Smooth muscle cell of the brain vasculature (primary cell): ENCODE results near the gene MYO16.
"Not testable (repeated sequence)": the region's sequence is repeated elsewhere in the genome, so short reads cannot be mapped to it uniquely, and the experiment has no call there.

Source experiments
- DNase-seq: peaks from one replicate; pipeline ENCODE4 v3.0.0-alpha.2; 2012; ENCODE audit warnings: low read depth, low spot score

The MYO16 gene

DNA sequence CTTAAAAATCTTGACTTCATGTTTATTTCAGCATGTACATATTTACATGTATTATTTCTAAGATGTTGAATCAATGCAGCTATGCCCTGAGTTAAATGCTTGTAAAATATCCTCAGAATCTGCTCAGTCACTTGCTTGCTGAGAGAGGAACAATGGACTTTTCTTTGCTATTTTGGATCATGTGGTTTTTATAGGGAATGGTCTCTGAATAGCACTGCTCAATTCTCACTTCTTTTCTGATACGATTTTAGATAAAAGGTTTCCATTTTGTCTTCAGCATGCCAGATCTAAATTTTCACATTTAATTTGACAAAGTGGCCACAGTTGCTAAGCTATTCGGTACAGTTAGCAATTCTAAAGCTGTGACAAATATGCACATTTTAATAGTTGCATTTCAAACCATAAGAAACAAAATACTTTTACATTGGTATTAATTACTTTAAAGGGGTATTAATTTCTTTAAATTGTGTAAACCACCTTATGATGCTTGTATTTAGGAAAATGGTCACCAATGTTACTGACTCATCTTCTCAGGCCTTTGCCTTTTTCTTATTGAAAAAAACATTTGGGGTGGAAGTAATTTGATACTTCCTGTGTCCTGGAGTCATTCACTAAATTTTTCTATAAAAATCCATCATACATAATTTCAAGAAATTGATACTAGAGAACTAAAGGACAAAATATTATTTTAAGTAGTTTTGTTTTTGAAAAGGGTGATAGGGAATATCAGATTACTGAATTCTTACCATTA is 113.5 kb downstream of the MYO16 start:
- no peak for DNase-seq

DNA sequence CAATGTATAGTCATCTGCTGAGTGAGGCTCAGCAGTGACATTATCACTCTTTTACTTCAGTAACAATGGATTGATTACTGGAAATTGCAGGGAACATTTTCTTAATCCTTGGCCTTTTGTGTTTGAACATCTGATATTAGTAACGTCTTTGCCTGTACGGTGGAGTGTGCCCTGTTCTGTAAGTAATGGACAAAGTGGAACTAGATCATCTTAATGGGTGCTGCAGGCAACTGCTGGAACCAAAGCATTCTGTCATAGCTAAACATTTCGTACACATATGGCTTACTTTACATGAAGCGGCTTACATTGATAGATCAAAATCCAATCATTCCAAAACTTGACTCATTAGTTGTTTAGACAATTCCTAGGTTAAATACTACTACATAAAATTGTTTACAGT is 114.1 kb downstream of the MYO16 start:
- no peak for DNase-seq

DNA sequence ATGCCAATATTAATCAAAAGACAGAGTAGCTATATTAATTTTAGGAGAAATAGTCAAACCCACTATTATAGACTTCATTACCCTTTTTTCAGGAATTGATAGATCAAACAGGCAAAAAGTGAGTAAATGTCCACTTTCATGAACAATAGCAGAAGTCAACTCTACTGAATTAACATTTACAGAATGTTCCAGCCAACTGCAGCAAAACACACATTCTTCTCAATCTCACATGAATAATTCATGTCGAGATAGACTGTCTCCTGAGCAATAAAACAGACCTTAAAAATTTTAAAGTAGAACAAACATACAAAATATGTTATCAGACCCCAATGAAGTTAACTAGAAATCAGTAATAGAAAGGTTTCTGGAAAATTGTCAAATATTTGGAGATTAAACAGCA is 118.4 kb downstream of the MYO16 start:
- no peak for DNase-seq

DNA sequence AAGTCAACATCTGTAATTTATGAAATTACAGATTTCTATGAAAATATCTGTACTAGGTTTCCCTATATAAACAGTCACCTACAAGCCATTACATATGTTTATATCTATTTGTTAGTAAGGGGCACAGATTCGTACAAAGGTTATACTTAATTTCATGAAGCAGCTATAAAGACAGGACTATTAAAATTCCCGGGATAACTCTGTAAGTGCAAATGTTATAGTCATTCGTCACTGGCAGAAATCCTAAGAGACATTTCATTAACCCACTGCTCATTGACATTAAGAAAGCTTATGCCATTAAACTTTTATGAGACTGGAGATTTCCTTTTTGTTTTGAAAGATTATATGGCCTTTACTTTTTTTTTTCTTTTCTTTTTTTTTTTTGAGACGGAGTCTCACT is 122.9 kb downstream of the MYO16 start:
- no peak for DNase-seq

DNA sequence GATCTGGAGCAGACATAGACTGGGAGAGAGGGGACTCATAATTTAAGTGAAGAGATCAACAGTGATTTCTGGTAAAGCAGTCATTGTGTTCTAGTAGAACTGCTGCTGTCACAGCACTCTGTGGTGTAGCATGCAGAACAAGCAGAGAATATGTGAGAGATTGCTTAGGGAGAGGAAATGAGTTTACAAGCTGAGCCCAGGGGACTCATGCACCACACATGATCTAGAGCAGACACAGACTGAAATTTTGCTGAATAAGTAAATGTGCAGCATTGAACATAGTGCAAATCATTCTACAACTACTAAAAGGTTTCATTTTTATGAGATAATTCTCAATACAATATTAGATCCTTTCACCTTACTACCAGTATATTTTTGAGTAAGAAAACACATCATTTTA is 125.7 kb downstream of the MYO16 start:
- no peak for DNase-seq

DNA sequence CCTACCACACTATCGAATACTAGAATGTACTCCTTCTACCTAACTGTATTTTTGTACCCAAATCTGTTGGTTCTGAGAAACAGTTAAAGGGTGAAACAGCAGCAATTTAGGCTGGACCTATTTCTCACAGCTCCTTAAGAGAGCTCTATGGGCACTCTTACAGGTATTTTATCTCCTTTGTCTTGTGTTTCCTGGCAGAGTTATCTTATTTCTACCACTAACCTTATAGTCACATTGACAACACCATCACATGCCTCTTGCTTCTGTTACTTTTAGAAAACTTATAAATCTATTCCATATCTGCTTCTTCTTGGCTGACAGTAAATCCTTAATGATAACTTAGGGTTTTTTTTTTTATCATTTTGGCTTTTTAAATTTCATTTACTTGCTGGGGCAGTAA is 130.7 kb downstream of the MYO16 start:
- no peak for DNase-seq

DNA sequence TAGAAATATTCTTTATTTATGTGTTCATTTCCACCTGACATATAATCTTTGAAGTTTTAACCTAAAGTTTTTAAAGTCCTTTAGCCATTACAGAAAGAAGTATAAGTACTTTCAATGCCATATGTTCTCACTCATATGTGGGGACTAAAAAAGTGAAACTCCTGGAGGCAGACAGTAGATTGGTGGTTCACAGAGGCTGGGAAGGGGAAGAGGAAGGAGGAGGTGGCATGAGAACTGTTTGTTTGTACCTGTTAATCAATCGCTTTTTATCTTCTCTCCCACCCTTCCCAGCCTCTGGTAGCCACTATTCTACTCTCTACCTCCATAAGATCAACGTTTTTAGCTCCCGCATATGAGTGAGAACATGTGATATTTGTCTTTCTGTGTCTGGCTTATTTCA is 131.1 kb downstream of the MYO16 start:
- no peak for DNase-seq

DNA sequence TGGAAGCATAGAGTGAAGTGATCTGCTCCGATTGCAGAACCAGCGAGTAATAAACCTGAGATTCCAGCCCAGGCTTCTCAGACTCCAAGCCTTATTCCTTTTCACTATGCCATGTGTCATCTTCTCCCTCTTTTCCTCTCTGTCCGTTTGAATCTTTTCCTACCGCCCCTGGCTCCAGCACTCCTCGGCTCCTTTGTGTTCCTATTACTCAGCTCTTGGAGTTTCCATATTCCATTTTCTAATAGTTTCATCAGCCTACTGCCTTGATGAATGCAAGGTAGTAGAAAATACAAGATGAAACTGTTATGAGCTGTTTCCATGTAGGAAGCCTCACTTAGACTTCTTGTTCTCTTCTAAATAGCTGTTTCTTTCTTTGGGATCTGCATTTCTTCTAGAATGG is 138.6 kb downstream of the MYO16 start:
- DNase-seq: no peak

DNA sequence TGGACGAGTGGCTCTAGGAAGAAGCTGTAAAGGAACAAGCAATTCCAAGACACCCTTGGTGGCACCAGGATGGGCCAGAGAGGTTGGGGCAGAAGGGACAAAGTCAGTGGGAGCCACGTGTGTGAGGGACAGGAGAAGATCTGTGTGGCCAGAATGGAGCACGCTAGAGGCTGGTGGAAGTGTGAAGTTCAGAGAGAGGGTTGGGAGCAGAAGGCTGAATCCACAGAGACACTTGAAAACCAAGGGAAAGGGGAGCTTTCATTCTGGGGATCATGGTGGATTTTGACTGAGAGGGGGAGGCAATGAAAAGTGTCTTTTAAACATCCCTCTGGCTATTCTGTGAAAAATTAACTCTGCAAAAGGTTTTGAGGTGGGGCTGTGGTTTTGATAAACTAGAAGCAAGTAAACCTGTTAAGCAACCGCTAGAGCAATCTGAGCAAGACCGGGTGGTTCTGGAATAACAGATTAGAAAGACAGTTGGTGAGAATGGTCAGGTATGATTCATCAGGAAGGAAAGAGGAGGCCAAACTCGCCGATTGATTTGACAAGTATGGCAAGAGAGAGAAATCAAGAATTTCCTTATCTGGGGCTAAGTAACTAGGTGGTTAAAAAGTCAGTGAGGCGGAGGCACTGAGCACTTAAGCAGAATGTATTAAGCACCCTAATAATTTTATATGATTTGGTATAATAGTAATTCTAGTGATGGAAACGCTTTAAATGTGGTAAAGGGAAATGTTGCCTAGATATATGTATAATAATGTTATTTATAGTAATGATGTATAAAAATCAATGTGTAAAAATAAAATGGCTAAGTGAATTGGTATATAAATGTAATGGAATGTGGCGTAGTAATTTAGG is 140.0 kb downstream of the MYO16 start:
- no peak for DNase-seq

DNA sequence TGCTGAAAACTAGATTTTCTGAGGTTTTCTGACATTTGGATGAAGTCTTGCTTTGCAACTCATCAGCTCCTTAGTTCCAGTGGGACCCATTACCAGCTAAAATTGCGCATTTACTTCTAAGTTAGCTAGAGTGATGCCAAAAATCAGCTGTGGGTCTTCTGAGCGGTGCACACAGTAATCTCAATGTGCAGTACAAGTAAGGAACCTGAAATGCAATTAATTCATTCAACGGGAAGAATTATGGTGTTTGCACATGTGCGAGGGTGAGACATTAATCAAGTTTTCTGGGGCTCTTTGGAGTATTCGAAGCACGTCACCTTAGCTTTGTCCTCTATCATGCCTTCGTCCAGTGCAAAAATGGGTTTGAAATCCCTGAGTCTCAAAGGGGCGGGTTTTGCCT is 146.2 kb downstream of the MYO16 start:
- DNase-seq: no peak

DNA sequence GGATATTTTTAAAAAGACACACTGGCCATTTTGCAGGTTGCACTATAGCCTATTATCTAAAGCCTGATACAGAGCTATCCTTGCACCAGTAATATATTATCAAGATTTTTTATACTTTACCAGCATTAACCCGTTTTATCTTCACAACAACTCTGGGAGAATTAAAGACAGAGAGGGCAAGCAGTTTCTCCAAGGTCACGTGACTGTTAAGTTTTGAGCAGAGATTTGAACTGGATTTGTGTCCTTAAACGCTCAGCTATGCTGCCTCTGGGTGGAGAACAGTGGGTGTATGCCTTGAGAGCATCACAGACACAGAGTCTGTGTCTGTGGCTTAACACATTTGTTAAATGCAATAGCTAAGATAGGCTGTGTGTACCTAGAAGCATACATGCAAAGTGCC is 147.2 kb downstream of the MYO16 start:
- no peak for DNase-seq

DNA sequence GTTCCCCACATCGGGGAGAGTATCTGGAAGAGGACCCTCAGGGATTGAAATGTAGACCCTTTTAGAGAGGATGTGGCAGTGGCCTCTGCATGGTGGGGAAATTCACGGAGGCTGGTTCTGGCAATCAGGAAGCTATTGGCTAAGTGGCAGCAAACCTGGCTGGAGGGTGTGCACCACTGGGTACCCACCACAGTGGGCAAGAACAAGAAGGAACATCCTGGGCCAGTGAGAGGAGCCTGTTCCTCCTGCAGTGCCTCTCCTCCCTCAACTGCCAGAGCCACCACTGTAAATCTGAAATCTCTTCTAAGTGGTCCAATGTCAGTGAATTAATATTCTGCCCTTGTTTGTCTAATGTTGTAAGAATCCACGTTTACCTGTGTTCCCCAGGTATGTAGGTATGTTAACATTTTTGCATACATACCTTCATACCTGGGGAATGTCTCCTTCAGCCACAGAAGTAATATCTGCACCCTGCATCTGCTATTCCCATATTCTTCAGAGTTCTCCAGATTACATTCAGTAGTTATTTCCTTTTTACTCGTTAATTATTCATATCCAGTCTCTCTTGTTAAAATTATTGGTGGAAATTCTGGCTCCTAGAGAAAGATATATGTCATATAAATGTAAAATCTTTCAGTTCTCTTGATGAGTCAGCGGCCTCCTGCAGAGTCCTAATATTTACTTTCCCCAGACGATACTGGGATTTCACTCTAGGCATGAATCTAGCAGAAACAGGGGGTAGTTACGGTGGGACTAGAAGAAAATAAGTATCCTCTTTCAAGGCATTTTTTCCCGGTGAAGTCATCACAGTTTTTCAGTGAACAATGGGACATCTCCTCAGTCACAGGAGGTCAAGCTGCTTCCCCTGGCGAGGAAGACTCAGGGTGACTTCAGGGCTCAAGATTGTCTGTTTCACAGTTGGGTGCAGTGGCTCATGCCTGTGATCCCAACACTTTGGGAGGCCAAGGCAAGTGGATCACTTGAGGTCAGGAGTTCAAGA is 148.3 kb downstream of the MYO16 start:
- peak; percentile 91 for DNase-seq

DNA sequence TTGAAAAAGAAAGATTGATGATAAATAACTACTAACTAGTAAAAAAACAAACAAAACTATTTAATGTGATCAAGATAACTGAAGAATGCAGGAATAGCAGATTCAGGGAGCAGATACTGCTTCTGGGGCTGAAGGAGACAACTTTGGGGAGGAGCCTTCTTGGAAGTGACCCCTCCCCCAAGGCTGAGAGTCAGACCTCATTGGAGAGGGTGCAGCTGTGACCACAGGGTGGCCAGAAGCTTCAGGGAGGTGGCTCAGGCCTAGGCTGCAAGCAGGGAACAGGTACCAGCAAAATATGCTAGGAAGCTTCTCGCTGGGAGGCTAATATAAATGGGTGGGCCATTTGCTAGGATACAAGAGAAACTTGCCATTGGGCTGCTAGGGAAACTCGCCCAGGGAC is 149.9 kb downstream of the MYO16 start:
- DNase-seq: no peak

DNA sequence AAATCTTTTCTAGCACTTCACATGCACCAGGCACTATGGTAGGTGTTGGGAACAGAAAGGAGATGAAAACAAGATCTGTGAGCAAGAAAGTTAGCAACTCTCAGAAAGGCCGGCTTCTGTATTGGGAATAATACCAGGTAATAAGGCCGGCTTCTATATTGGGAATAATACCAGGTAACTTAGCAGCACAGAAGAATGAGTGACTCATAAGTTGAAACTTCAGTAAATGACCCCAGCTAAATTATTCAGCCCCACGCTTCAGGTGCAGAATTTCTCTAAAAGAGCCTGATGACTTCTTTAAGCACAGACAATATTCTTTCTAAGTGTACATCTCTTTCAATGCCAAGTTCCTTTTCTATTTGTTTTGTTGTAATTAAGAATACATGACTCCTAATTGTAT is 151.3 kb downstream of the MYO16 start:
- no peak for DNase-seq

DNA sequence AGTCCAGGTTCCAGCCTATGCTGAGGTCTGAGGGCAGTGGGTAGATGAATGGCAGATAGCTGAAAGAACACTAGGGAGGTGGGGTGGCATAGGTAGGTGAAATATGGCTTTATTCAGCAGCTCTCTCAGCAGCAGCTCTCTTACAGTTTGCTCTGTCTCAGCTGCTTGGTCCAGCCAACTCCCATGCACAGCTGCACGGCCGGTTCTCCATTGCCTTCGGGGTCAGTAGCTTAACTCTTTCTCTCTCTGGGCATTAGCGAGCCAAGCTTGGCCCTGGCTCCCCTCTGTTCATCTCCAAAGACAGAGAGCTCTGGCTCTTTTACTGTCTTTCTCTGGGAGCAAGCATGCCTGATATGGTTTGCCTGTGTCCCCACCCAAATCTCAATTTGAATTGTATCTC is 151.9 kb downstream of the MYO16 start:
- no peak for DNase-seq

DNA sequence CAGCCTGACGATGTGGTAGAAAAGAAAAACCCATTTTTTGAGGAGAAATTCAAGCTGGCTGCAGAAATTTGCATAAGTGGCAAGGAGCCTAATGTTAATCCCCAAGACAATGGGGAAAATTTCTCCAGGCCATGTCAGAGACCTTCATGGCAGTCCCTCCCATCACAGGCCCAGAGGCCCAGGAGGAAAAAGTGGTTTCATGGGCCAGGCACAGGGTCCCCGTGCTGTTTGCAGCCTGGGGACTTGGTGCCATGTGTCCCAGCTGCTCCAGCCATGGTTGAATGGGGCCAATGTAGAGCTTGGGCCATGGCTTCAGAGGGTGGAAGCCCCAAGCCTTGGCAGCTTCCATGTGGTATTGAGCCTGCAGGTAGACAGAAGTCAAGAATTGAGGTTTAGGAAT is 153.1 kb downstream of the MYO16 start:
- not testable (repeated sequence) for DNase-seq

DNA sequence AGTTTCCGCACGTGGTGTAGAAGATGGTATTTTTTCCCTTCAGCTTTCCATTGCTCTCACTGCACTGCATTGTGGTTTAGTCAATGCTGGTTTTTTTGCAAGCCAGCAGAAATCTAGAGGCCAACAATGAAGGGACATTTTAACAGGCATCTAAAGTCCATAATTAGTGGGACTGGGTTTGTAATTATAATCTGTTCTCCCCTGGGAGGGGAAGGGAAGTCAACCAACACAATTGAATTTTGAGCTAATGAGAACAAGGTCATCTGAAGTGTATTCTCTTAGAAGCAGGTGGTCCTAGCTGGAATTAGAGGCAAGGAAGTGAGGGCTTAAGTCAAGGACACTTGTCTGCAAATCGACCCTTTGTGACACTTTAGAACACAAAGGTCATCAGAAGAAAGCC is 156.4 kb downstream of the MYO16 start:
- DNase-seq: no peak

DNA sequence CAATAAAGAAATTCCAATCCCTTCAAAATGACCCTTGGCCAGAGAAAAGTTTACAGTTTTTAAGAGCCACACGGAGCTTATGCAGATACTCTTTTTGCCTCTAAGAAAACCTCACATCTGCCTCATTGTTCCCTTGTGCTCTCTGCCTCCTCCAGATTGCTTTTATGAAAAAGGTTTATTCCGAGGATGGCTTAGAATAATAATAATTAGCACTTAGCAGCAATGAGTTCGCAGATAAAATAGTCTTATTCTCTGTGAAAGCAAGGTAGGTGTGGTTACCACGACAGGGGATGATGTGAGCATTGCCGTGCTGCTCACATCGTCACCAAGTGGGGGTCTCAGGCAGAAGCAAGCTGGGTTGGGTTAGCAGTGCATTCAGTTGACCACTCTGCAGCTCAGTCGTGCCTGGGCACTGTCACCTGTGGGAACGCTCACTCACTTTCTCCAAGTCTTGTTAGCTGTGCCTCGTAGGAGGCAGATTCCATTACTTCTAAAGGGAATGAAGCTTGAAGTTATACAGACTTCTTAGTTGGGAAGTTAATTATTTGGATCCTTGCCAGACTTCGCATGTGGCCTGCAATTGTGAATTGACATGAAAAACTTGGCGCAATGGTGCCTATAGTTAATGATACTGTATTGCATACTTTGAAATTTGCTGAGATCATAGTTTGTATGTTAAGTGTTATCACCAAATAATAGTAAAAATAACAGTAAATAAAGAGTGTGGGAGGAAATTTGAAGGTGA is 157.2 kb downstream of the MYO16 start:
- DNase-seq: no peak

DNA sequence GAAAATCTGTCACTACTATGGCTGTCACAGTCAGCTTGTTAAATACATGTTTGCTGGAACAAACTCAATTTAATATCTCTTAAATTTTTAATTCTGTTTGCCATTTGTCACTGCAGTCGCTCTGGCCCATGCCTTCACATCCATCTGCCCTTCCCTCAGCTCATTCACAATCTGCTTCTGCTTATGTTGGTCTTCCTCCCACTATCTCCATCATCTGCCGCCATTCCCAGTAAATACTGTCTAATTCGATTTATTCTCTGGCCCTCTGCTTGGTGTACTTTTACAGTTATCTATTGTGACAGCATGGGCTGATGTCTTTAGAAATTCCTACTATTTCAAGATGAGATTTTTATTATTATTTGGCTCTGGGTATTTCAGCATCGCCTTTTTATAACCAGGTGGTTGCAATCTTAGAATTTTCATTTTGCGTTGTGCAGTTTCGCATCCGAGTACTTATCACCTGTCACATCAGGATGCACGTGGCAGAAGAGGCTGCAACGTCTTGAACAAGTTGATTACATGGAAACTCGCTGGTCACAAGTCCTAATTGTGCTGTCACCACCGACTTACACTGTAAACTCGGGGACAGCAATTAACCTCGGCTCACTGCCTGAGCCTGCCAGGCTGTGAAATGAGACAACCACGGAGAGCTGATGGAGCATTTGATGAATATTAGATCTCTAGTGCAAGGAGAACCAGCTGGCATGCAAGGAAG is 158.4 kb downstream of the MYO16 start:
- no peak for DNase-seq

DNA sequence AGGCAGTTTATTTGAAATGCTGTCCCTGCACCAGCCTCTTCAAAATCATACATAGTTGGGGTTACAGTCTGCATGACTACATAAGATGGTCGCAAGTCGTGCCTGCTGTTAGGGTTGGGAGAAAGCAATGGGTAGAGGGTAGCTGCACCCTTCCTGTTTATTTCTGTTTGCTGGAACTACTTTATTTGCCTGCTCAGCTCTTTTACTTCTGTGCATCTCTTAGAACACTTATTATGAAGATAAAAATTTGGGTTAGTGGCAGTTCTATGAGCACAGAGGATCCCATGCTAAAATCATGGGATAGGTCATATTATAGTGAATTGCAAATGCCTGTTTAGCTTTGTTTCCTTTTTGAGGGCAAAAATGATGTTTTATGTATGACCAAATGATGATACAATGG is 160.1 kb downstream of the MYO16 start:
- DNase-seq: no peak

DNA sequence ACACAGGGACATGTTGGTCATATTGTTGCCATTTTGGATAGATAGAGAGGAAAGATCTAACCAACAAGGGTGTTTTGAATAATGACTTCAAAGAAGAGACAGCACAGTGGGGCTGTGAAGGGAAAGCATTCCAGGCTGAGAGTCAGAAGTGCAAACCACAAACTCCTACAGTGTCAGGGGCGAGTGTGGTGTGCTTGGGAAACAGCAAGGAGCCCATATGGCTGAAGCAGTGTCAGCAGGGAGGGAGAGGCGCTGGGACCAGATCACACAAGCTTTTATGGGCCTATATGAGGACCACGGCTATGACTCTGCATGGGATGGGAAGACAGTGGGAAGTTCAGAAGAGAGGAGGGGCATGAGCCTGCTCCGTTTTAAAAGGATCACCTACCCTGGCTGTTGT is 166.4 kb downstream of the MYO16 start:
- peak; percentile 90 for DNase-seq
